T-helper 2 cell treated with Interferon-gamma antibody and Interleukin-4, amounts not matched to agents 100 ng/mL and 5 ng/mL, for 36 hours (primary cell): ENCODE data around the gene SNX21. TPM values are rescaled to one million over a fixed set of nuclear protein-coding genes. Genes with fewer than 3 reads are reported as not detected.

ENCODE experiments used
- intact Hi-C: fragments of 100-400 bp; cut with micrococcal nuclease; formaldehyde crosslinking; loops from one replicate; pipeline ENCODE4 v1.15.1; 2023
- total RNA-seq: library from RNA; stranded (reverse); gene quantifications from 2 replicates; pipeline ENCODE4 v1.2.3, GENCODE V29; 2022

The SNX21 gene
- total RNA-seq, 1 donor from 2014 or later, result 1.8 TPM

GRCh38 chr20:45845452-45845851 is 11.9 kb downstream of the SNX21 start:
- intact Hi-C loops, result no loop called here

DNA sequence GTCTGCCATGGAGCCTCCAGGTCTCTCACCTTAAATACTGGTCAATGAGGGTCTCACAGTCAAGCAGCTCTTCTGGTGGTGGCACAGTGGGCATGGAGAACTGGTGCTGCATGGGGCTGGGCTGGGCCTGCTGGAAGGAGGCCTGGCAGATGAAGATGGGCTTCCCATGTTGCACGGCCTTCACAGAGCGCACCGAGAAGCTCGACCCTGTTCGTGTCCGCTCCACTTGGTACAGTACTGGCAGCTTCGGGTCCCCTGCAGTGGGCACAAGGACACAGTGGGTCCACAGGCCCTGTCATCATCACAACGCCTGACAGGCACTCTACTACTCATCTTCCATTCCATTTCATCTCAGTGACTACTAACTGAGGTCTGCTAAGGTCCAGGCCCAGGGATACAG is 14.8 kb downstream of the SNX21 start:
- intact Hi-C loops, result no loop called here

- intact Hi-C loops, result no loop called here
Measured at GRCh38 chr20:45848969-45849582, 15.5 kb downstream of the SNX21 start.

- intact Hi-C loops, result no loop called here
Measured at GRCh38 chr20:45850238-45850637, 16.6 kb downstream of the SNX21 start.

GRCh38 chr20:45850926-45851325 is 17.3 kb downstream of the SNX21 start:
- intact Hi-C loops, result no loop called here

GRCh38 chr20:45851501-45851900 is 17.9 kb downstream of the SNX21 start:
- intact Hi-C loops, result no loop called here

- intact Hi-C loops, result no loop called here
Measured at GRCh38 chr20:45852326-45852725, 18.7 kb downstream of the SNX21 start.

DNA sequence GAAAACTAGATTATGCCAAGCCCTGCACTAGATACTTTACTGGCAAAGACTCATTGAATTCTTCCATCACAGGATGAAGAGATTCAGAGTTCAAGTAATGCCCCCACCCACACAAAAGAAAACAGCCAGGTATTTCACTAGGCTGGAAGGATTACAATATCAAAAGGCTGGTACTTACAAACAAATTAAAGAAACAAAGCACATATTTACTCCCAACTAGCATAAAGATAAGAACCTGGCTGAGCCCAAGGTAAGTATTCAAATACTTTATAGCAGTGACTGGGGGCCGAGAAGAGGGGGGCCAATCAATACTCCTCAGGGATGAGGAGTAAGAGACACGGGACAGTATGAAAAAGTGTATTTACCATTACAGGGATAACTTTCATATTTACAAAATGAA is 19.9 kb downstream of the SNX21 start:
- intact Hi-C loops, result no loop called here

DNA sequence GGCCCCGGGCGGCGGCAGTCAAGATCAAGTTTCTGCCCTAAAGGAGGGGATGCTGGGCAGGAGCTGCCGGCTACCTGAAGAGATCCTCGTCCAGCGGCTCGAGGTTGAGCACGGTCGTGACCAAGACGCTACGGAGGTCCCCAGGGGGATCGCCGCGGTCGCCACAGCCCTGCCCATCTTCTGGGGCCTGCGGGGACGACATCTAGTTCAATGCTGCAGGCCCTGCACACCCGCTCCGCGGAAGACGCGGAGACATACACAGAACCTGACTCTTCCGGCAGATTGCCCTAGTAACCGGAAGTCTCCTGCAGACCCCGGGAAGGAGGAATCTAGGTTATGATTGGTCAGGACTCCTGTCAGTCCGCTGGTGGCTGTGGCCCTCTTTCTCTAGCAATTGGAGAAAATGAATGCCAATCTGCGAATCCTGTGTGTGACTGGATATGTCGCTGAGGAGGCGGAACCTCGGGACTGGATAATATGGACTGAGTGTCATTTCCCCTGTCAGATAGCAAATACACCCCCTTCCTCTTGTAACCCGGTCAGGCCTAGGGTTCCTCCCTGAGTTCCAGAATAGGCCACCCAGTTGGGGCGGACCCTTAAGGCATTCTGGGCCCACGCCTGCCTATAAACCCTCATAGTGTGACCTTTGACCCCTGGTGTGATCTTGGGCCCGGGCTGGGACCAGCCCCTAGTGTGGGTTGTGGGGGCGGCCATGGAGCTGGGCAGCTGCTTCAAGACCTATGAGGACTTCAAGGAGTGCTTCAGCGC is 23.7 kb downstream of the SNX21 start, which contains the start of the genes ACOT8 and ZSWIM3:
Gene ACOT8 (minus strand): TSS at position 279 of the 768 bp plus-strand sequence. CDS start 77 bp downstream, at position 202.
Gene ZSWIM3 (plus strand): TSS at position 501 of the 768 bp plus-strand sequence. CDS start 212 bp downstream, at position 713.
- intact Hi-C loops, result loop anchor here (1.0 to 5.0 kb wide), 9 partner anchors 24 to 494 kb away; partner anchors contain the start of genes CTSA, DNTTIP1, NEURL2 and SNX21

DNA sequence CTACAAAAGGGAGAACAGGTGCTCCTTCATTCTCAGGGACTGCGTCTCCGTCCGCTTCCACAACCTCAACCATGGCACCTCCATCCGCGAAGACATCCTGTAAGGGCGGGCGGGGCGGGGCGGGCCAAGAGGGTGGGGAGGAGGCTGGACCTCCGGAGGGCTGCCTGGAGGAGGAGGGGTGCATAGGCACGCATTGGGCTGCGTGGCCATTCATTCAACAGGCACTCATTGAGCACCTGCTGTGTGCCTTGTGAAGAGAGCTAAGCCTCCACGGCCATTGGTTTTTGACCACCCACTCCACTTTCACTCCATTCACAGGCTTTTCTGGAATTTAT is 24.2 kb downstream of the SNX21 start:
- intact Hi-C loops, result loop anchor here (1.0 to 5.0 kb wide), 9 partner anchors 23 to 495 kb away; partner anchors contain the start of genes CTSA, DNTTIP1, NEURL2 and SNX21

GRCh38 chr20:45859916-45860315 is 26.3 kb downstream of the SNX21 start:
- intact Hi-C loops, result loop anchor here (5.0 kb wide), 1 partner anchor 68 kb away; the partner anchor contains the start of genes DNTTIP1 and WFDC3

DNA sequence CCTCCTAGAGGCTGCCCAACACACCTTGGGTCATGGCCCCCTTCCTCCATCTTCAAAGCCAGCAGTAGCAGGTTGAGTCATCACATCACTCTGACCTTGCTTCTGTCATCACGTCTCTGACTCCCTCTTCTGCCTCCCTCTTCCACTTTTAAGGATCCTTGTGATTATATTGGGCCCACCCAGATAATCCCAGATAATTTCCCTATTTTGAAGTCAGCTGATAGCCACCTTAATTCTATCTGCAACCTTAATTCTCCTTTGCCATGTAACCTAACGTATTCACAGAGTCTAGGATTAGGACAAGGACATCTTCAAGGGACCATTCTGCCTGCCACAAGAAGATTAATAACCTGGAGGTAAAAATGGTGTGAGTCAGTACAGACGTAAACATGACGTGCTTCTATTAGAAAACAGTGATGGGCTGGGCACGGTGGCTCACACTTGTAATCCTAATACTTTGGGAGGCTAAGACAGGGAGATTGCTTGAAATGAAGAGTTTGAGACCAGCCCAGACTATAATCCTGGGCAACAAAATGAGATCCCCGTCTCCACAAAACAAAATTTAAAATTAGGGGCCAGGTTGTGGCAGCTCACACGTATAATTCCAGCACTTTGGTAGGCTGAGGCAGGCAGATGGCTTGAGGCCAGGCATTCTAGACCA is 27.1 kb downstream of the SNX21 start:
- intact Hi-C loops, result no loop called here

- intact Hi-C loops, result no loop called here
Measured at GRCh38 chr20:45861221-45862075, 27.8 kb downstream of the SNX21 start.

DNA sequence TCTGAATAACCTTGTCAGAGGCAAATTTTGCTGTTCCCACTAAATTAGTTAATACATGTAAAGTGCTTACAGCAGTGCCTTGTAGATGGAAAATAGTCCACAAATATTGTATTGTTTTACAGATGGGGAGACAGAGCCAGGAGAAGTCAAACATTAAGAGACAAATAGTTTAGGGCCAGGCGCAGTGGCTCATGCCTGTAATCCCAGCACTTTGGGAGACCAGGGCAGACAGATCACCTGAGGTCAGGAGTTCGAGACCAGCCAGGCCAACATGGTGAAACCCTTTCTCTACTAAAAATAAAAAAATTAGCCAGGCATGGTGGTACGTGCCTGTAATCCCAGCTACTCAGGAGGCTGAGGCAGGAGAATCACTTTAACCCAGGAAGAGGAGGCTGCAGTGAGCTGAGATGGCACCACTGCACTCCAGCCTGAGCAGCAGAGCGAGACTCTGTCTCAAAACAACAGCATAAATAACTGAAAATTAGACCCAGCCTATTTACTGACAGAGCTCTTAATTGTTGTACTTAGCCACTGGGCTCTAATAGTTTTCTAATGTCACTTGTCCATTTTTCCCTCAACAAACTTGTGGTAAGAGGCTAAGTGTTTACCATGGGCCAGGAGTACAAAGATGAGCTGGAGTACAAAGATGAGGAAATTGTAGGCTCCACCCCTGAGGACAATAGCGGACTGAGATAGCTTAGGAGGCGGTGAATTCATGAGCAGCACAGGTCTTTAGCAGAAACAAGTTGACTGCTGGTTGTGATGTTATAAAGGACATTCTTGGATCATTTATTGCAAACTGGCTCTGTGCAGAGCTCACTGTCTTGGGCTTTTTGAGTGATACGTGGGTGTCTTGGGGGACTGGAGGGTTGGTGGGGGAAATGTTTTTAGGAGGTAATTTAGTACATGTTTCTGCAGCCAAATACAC is 30.2 kb downstream of the SNX21 start:
- intact Hi-C loops, result no loop called here

DNA sequence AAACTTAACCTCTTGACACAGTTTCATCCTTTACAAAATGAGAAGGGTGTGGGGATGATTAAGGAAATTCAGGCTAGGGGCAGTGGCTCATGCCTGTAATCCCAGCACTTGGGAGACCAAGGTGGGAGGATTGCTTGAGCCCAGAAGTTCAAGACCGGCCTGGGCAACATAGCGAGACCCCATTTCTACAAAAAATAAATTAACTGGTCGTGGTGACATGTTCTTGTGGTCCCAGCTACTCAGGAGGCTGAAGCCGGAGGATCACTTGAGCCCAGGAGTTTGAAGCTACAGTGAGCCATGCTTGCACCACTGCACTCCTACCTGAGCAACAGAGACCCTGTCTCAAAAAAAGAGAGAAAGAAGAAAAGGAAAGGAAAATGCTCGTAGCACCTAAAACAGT is 32.9 kb downstream of the SNX21 start:
- intact Hi-C loops, result no loop called here

GRCh38 chr20:45867136-45867818 is 33.7 kb downstream of the SNX21 start:
- intact Hi-C loops, result no loop called here

GRCh38 chr20:45867819-45868176 is 34.2 kb downstream of the SNX21 start:
- intact Hi-C loops, result no loop called here

DNA sequence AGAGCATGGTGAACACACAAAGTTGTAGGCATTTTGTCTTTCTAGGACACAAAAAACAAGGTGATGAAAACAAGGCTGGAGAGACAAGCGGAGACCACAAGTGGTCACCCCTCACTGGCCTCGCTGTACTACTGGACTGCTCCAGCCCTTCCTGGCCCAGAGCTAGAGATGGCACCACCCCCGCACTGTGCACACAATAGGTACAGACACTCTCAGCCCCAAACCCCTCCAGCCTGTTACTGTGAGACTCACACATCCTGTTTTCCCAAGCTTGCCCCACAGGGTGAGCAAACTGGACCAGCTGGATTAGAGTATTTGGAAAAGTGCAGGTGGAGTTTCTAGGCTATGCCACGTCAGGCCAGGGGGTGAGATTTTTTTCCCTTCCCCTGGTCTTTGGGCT is 39.0 kb downstream of the SNX21 start:
- intact Hi-C loops, result no loop called here

GRCh38 chr20:45873409-45874103 is 40.0 kb downstream of the SNX21 start:
- intact Hi-C loops, result no loop called here
